ENCODE results near the gene CHPF.
A peak's percentile ranks its signal among the peaks of the same experiment; 100 is the strongest.

Gene CHPF

GRCh38 chr2:219547621-219548020 is 4.0 kb upstream of the CHPF start:
- H3K4me1 ChIP-seq (ENCODE audit: control insufficient read depth, insufficient read depth, low read length, unreplicated experiment) = peaks cover 6% of the 10 kb centered on the region
- H3K36me3 ChIP-seq (ENCODE audit: insufficient read depth, low read length) = no peaks in the 10 kb centered on the region
- no peak overlapping the region for H3K27ac ChIP-seq (ENCODE audit: low read depth, low read length)
- H2AFZ ChIP-seq (ENCODE audit: low read length, unreplicated experiment) = no peak overlapping the region
- no peaks in the 10 kb centered on the region for H3K27me3 ChIP-seq (ENCODE audit: insufficient read depth, low read length)
- H3K4me3 ChIP-seq (ENCODE audit: low read depth, low read length) = no peak overlapping the region
- H3K79me2 ChIP-seq (ENCODE audit: control insufficient read depth, insufficient read depth, low read length, unreplicated experiment) = peaks cover 1% of the 10 kb centered on the region

GRCh38 chr2:219545943-219546352 is 2.3 kb upstream of the CHPF start:
- H3K27ac ChIP-seq (ENCODE audit: low read depth, low read length) = no peak overlapping the region
- peaks cover 6% of the 10 kb centered on the region for H3K79me2 ChIP-seq (ENCODE audit: control insufficient read depth, insufficient read depth, low read length, unreplicated experiment)
- H3K36me3 ChIP-seq (ENCODE audit: insufficient read depth, low read length) = 0 out of 2 replicates have a peak, but pooled peaks cover 5% of the 10 kb centered on the region
- H2AFZ ChIP-seq (ENCODE audit: low read length, unreplicated experiment) = no peak overlapping the region
- no peak overlapping the region for H3K4me3 ChIP-seq (ENCODE audit: low read depth, low read length)
- H3K4me1 ChIP-seq (ENCODE audit: control insufficient read depth, insufficient read depth, low read length, unreplicated experiment) = peaks cover 8% of the 10 kb centered on the region
- H3K27me3 ChIP-seq (ENCODE audit: insufficient read depth, low read length) = no peaks in the 10 kb centered on the region

DNA sequence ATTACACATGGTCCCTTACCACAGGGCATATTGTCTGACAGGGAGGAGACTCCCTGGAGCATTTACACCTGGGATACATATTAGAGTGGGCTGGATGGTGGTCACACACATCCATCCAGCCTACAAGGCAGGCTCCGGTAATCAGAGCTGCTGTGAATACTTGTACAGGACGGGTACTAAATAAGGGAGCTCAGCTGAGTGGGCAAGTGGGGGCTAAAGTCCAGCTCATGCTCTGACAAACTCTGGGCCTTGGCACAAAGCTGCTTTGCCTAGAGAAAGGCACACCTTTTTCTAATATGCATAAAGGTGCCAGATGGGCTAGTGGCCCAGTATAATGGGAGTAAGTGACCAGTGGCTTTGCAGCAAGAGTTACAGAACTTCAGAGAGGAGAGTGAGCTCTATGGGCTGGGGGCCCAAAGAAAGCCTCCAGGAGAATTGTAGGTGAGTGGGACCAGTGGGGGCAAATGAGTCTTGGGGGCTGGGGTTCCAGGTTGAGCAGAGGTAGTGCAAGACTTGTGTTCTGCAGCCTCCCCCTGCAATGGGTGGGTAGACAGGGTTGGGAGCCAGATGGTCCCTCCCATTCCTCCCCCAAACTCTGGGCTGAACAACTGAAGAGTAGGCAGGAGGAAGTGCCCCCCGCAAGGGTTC is 1.8 kb upstream of the CHPF start:
- H2AFZ ChIP-seq (ENCODE audit: low read length, unreplicated experiment) = no peak overlapping the region
- peaks cover 8% of the 10 kb centered on the region for H3K4me1 ChIP-seq (ENCODE audit: control insufficient read depth, insufficient read depth, low read length, unreplicated experiment)
- no peak overlapping the region for H3K4me3 ChIP-seq (ENCODE audit: low read depth, low read length)
- peaks cover 6% of the 10 kb centered on the region for H3K79me2 ChIP-seq (ENCODE audit: control insufficient read depth, insufficient read depth, low read length, unreplicated experiment)
- no peak overlapping the region for H3K27ac ChIP-seq (ENCODE audit: low read depth, low read length)
- 0 out of 2 replicates have a peak, but pooled peaks cover 8% of the 10 kb centered on the region for H3K36me3 ChIP-seq (ENCODE audit: insufficient read depth, low read length)
- no peaks in the 10 kb centered on the region for H3K27me3 ChIP-seq (ENCODE audit: insufficient read depth, low read length)

GRCh38 chr2:219544567-219544966 is 958 bp upstream of the CHPF start:
- Histone ChIP-seq H3K27ac (ENCODE audit: low read depth, low read length) (no peak overlapping the region), H2AFZ (ENCODE audit: low read length, unreplicated experiment) (peak overlapping the region; percentile 43), H3K27me3 (ENCODE audit: insufficient read depth, low read length) (no peaks in the 10 kb centered on the region), H3K4me1 (ENCODE audit: control insufficient read depth, insufficient read depth, low read length, unreplicated experiment) (peaks cover 8% of the 10 kb centered on the region), H3K4me3 (ENCODE audit: low read depth, low read length) (peak overlapping the region; percentile 79), H3K36me3 (ENCODE audit: insufficient read depth, low read length) (0 out of 2 replicates have a peak, but pooled peaks cover 8% of the 10 kb centered on the region), H3K79me2 (ENCODE audit: control insufficient read depth, insufficient read depth, low read length, unreplicated experiment) (peaks cover 6% of the 10 kb centered on the region)

DNA sequence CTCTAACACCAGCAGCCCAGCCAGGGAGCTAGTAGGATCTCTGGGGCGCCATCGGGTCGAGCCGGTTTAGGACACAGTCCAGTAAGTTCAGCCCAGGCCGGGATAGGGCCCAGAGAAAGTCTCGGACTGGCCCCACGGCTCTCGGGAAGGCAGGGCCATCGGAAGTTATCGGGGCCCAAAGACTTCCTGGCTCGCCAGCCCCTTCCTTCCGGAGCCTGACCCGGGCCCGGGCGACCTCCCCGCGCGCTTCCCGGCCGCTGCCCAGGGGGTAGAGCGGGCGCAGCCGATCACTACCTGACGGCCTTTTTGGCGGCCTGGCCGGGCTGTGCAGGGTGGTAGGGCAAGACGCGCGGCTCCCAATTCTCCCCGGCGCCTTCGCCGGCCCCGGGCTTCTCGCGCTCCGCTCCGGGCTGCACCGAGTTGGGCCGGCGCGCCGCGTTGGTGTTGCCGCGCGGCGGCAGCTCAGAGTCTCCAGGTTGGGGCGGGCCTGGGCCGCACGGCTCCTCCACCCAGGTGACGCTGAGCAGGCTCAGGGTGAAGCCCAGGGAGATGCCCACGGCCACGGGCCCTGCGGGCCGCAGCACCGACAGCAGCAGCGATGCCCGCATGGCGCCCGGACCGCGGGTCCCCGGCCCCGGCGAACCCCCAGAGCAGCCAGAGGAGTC is 546 bp downstream of the CHPF start:
- Histone ChIP-seq H3K4me1 (ENCODE audit: control insufficient read depth, insufficient read depth, low read length, unreplicated experiment) (peaks cover 8% of the 10 kb centered on the region), H3K27ac (ENCODE audit: low read depth, low read length) (peak overlapping the region; percentile 53), H3K4me3 (ENCODE audit: low read depth, low read length) (peak overlapping the region; percentile 79), H3K36me3 (ENCODE audit: insufficient read depth, low read length) (0 out of 2 replicates have a peak, but pooled peaks cover 8% of the 10 kb centered on the region), H2AFZ (ENCODE audit: low read length, unreplicated experiment) (peak overlapping the region; percentile 58), H3K27me3 (ENCODE audit: insufficient read depth, low read length) (no peaks in the 10 kb centered on the region), H3K79me2 (ENCODE audit: control insufficient read depth, insufficient read depth, low read length, unreplicated experiment) (peaks cover 6% of the 10 kb centered on the region)

DNA sequence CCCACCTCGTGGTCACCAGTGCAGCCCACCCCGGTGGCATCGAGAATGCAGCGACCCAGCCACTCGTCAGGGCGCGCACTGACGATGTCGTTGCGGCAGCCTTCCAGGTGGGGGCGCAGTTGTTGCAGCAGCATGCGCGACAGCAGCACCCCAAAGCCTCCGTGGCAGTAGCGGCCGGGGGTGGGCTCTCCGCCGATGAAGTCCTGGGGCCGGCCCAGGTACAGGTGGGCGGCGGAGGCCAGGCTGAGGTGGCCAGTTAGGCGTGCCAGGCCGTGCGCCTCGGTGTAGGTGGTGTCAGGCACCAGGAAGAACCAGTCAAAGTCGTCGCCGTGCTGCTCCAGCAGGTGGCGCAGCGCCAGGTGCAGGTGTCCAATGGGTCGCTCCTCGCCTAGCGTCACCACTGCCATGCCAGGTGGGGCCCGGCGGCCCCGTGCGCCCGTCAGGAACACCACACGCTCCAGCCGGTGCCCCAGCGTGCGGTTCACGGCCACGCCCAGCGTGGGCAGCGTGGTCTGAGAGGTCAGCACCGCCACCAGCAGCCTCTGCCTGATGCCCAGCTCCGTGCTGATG is 1.9 kb downstream of the CHPF start:
- Histone ChIP-seq H3K79me2 (ENCODE audit: control insufficient read depth, insufficient read depth, low read length, unreplicated experiment) (peaks cover 6% of the 10 kb centered on the region), H3K4me1 (ENCODE audit: control insufficient read depth, insufficient read depth, low read length, unreplicated experiment) (peaks cover 8% of the 10 kb centered on the region), H2AFZ (ENCODE audit: low read length, unreplicated experiment) (no peak overlapping the region), H3K4me3 (ENCODE audit: low read depth, low read length) (peak overlapping the region; percentile 79), H3K36me3 (ENCODE audit: insufficient read depth, low read length) (0 out of 2 replicates have a peak, but pooled peaks cover 8% of the 10 kb centered on the region), H3K27ac (ENCODE audit: low read depth, low read length) (no peak overlapping the region), H3K27me3 (ENCODE audit: insufficient read depth, low read length) (no peaks in the 10 kb centered on the region)

GRCh38 chr2:219540784-219541504 is 2.7 kb downstream of the CHPF start:
- H3K4me1 ChIP-seq (ENCODE audit: control insufficient read depth, insufficient read depth, low read length, unreplicated experiment) = peaks cover 8% of the 10 kb centered on the region
- no peak overlapping the region for H2AFZ ChIP-seq (ENCODE audit: low read length, unreplicated experiment)
- H3K4me3 ChIP-seq (ENCODE audit: low read depth, low read length) = no peak overlapping the region
- 0 out of 2 replicates have a peak, but pooled peaks cover 8% of the 10 kb centered on the region for H3K36me3 ChIP-seq (ENCODE audit: insufficient read depth, low read length)
- no peaks in the 10 kb centered on the region for H3K27me3 ChIP-seq (ENCODE audit: insufficient read depth, low read length)
- H3K79me2 ChIP-seq (ENCODE audit: control insufficient read depth, insufficient read depth, low read length, unreplicated experiment) = peaks cover 6% of the 10 kb centered on the region
- no peak overlapping the region for H3K27ac ChIP-seq (ENCODE audit: low read depth, low read length)

GRCh38 chr2:219539926-219540678 is 3.5 kb downstream of the CHPF start:
- Histone ChIP-seq H3K4me1 (ENCODE audit: control insufficient read depth, insufficient read depth, low read length, unreplicated experiment) (peaks cover 8% of the 10 kb centered on the region), H2AFZ (ENCODE audit: low read length, unreplicated experiment) (no peak overlapping the region), H3K27ac (ENCODE audit: low read depth, low read length) (no peak overlapping the region)

GRCh38 chr2:219538956-219539788 is 4.4 kb downstream of the CHPF start:
- Histone ChIP-seq H2AFZ (ENCODE audit: low read length, unreplicated experiment) (no peak overlapping the region), H3K4me3 (ENCODE audit: low read depth, low read length) (no peak overlapping the region), H3K27ac (ENCODE audit: low read depth, low read length) (no peak overlapping the region), H3K79me2 (ENCODE audit: control insufficient read depth, insufficient read depth, low read length, unreplicated experiment) (peaks cover 6% of the 10 kb centered on the region), H3K27me3 (ENCODE audit: insufficient read depth, low read length) (no peaks in the 10 kb centered on the region), H3K36me3 (ENCODE audit: insufficient read depth, low read length) (0 out of 2 replicates have a peak, but pooled peaks cover 8% of the 10 kb centered on the region), H3K4me1 (ENCODE audit: control insufficient read depth, insufficient read depth, low read length, unreplicated experiment) (peaks cover 8% of the 10 kb centered on the region)

More at GRCh38 chr2:219539926-219540678, 3.5 kb downstream of the CHPF start:
- H3K4me3 ChIP-seq (ENCODE audit: low read depth, low read length) = no peak overlapping the region
- peaks cover 6% of the 10 kb centered on the region for H3K79me2 ChIP-seq (ENCODE audit: control insufficient read depth, insufficient read depth, low read length, unreplicated experiment)
- no peaks in the 10 kb centered on the region for H3K27me3 ChIP-seq (ENCODE audit: insufficient read depth, low read length)
- H3K36me3 ChIP-seq (ENCODE audit: insufficient read depth, low read length) = 0 out of 2 replicates have a peak, but pooled peaks cover 8% of the 10 kb centered on the region
